ENCODE data around the gene C1QTNF5. TPM values are rescaled to one million over a fixed set of nuclear protein-coding genes. Genes with fewer than 3 reads are reported as not detected.

C1QTNF5 gene
- total RNA-seq, 1 experiment from 2014 or later, result not detected

DNA sequence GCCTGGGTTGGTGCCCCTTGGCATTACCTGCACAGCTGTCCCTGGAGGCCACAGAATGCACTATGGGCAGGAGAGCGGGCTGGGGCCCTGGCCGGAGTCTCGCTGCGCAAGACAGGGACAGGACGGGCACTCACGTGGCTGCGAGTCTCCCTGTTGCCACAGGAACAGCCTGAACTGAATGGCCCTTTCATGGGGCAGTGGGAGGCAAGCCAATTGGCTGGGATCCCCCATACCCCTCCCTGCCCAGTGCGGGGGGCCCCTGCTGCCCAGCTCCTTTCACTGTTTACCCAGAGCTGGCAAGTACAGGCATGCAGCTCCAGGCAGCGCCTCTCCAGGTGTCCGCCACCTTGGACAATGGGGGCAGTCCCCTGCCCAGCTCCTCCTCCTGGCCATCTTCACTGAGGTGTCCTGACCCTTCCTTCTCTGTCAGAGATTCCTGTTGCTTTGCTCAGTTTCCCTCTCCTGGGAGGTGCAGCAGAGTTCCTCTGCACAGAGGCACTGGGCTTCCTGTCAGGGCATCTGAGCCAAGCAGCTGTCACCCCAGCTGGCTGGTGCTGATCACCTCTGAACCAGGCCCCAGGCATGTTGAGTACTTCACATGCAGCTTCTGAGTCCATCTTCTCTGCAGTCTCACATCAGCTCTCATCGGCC lies 35.6 kb upstream of the C1QTNF5 start:
- no peaks in the 10 kb centered on the region for H3K79me2 ChIP-seq (ENCODE audit: insufficient read depth, low read length)
- ChIA-PET POLR2A (no interaction called here), CTCF (interaction anchor here (0.6 to 7.5 kb wide), 5 partner anchors 12 to 50 kb away, joined by 3 to 54 read pairs (median 3); no protein-coding TSS in a partner anchor), RAD21 (ENCODE audit: low non-redundant PET in 1 of 2, low total read pairs in 2 of 2, uncharacterized antibody in 2 of 2, unreplicated experiment in 2 of 2) (no interaction called here)
- no peaks in the 10 kb centered on the region for H4K20me1 ChIP-seq (ENCODE audit: insufficient read depth)
- TF ChIP-seq, protein P1, sequence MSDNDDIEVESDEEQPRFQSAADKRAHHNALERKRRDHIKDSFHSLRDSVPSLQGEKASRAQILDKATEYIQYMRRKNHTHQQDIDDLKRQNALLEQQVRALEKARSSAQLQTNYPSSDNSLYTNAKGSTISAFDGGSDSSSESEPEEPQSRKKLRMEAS (IDR thresholded peaks at IDR 0.05), result no peak
- TF ChIP-seq POLR2A (IDR thresholded peaks at IDR 0.05; ENCODE audit: borderline replicate concordance, extremely low read depth, insufficient read depth, insufficient read length) (no peak), ZFX (IDR thresholded peaks at IDR 0.05) (no peak), POLR2AphosphoS5 (IDR thresholded peaks at IDR 0.05; ENCODE audit: low read depth, low read length) (no peak), CEBPB (IDR thresholded peaks at IDR 0.05; ENCODE audit: low read depth) (no peak), ELF1 (IDR thresholded peaks at IDR 0.05; ENCODE audit: borderline replicate concordance, low read depth) (no peak)
- peaks cover 8 to 33% of the 10 kb centered on the region in 2 experiments; a peak in 2 of 4 replicates for H3K4me1 ChIP-seq (ENCODE audit: control insufficient read depth in 1 of 2, insufficient read depth in 2 of 2, low read length in 2 of 2)
- DNase-seq (ENCODE audit: low read depth, low spot score), result no peak
- H3K9me3 ChIP-seq (ENCODE audit: control insufficient read depth in 1 of 2, insufficient read depth in 1 of 2, low read depth in 1 of 2, low read length in 2 of 2), result no peaks in the 10 kb centered on the region
- H3K36me3 ChIP-seq (ENCODE audit: control insufficient read depth in 1 of 2, insufficient read depth in 2 of 2, low read length in 2 of 2), result no peaks in the 10 kb centered on the region
- H3K4me3 ChIP-seq (replicated peaks in 1 of 2; ENCODE audit: low read depth in 1 of 2, low read length in 2 of 2), result no peak overlapping the region
- no peaks in the 10 kb centered on the region for H3K9me2 ChIP-seq (ENCODE audit: insufficient read depth)
- H3K27me3 ChIP-seq (ENCODE audit: insufficient read depth, low read length), result no peaks in the 10 kb centered on the region
- no TSS peak for BruUV-seq (replicated peaks)
- H3K4me2 ChIP-seq (ENCODE audit: low read length), result no peak overlapping the region
- no peak overlapping the region; the same call in 1 of the 2 replicates for H3K27ac ChIP-seq (ENCODE audit: low read depth, low read length)
- H3K9ac ChIP-seq (ENCODE audit: low read length), result no peak overlapping the region
- no peak overlapping the region for H2AFZ ChIP-seq (ENCODE audit: low read depth, low read length, poor library complexity, severe bottlenecking)
- intact Hi-C loops (cut with micrococcal nuclease), result no loop called here
- no peak for ATAC-seq

DNA sequence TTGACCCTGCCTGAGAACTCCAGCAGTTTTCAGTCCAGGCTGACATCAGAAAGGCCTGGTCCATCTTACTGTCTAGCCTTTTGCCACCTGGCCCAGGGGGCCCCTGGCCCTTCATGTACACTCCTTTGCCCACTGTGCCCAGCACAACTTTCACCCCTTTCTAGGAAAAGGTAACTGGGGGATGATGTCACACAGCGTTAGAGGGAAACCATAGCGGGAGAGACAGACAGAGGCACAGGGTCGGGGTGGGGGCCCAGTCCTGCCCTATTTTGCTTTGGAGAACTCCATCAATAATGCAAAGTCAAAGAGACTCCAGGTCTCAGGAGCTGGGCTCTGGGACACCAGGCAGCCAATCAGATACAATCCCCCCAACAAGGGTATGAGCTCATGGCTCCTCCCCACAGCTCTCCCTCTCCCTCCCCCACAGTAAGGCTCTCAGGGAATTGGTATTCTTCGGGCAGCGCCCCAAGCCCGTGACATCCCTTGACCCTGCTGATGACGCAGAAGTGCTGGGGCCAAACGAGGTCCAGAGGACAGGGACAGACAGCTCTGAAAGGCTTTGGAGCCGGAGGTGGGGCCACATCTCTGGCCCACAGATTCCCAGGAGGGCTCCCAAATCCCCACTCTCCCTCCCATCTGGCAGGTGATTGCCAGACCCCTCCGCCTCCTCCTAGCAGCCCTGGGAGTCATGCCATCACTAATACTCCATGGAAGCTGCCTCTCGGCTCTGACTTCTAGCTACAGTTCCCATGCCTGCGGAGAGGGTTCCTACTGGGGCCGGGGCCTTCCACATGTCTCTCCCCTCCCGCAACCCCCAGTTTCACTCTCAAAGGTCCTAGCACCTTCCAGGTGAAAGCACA lies 34.9 kb upstream of the C1QTNF5 start:
- ChIA-PET POLR2A (no interaction called here), RAD21 (ENCODE audit: low non-redundant PET in 1 of 2, low total read pairs in 2 of 2, uncharacterized antibody in 2 of 2, unreplicated experiment in 2 of 2) (no interaction called here), CTCF (interaction anchor here (0.6 to 7.5 kb wide), 8 partner anchors 11 to 170 kb away, joined by 3 to 54 read pairs (median 7); partner anchors contain the start of gene CBL)
- H3K9ac ChIP-seq (ENCODE audit: low read length), result no peak overlapping the region
- H2AFZ ChIP-seq (ENCODE audit: low read depth, low read length, poor library complexity, severe bottlenecking), result no peak overlapping the region
- H3K4me3 ChIP-seq (replicated peaks in 1 of 2; ENCODE audit: low read depth in 1 of 2, low read length in 2 of 2), result no peak overlapping the region
- H3K9me3 ChIP-seq (ENCODE audit: control insufficient read depth in 1 of 2, insufficient read depth in 1 of 2, low read depth in 1 of 2, low read length in 2 of 2), result no peaks in the 10 kb centered on the region
- no peak overlapping the region; the same call in 1 of the 2 replicates for H3K27ac ChIP-seq (ENCODE audit: low read depth, low read length)
- no peak overlapping the region for H3K4me2 ChIP-seq (ENCODE audit: low read length)
- intact Hi-C loops (cut with micrococcal nuclease), result no loop called here
- no peak for DNase-seq (ENCODE audit: low read depth, low spot score)
- no TSS peak for BruUV-seq (replicated peaks)
- ATAC-seq, result no peak
- no peaks in the 10 kb centered on the region for H3K79me2 ChIP-seq (ENCODE audit: insufficient read depth, low read length)
- no peaks in the 10 kb centered on the region for H4K20me1 ChIP-seq (ENCODE audit: insufficient read depth)
- no peaks in the 10 kb centered on the region for H3K36me3 ChIP-seq (ENCODE audit: control insufficient read depth in 1 of 2, insufficient read depth in 2 of 2, low read length in 2 of 2)
- peaks cover 10 to 33% of the 10 kb centered on the region in 2 experiments; a peak in 2 of 4 replicates for H3K4me1 ChIP-seq (ENCODE audit: control insufficient read depth in 1 of 2, insufficient read depth in 2 of 2, low read length in 2 of 2)
- no peaks in the 10 kb centered on the region for H3K9me2 ChIP-seq (ENCODE audit: insufficient read depth)
- H3K27me3 ChIP-seq (ENCODE audit: insufficient read depth, low read length), result no peaks in the 10 kb centered on the region
- no peak for TF ChIP-seq JUND (IDR thresholded peaks at IDR 0.05)
- TF ChIP-seq CEBPB (IDR thresholded peaks at IDR 0.05; ENCODE audit: low read depth), result no peak
- TF ChIP-seq EZH2 (IDR thresholded peaks at IDR 0.05), result no peak
- TF ChIP-seq EGR1 (IDR thresholded peaks at IDR 0.05; ENCODE audit: low read depth), result no peak
- TF ChIP-seq ZFX (IDR thresholded peaks at IDR 0.05), result no peak
- TF ChIP-seq TCF7L2 (IDR thresholded peaks at IDR 0.05; ENCODE audit: borderline replicate concordance, extremely low read depth, insufficient read depth, insufficient read length), result no peak
- no peak for TF ChIP-seq EZH2phosphoT487 (IDR thresholded peaks at IDR 0.05; ENCODE audit: borderline replicate concordance)
- TF ChIP-seq, protein P2, sequence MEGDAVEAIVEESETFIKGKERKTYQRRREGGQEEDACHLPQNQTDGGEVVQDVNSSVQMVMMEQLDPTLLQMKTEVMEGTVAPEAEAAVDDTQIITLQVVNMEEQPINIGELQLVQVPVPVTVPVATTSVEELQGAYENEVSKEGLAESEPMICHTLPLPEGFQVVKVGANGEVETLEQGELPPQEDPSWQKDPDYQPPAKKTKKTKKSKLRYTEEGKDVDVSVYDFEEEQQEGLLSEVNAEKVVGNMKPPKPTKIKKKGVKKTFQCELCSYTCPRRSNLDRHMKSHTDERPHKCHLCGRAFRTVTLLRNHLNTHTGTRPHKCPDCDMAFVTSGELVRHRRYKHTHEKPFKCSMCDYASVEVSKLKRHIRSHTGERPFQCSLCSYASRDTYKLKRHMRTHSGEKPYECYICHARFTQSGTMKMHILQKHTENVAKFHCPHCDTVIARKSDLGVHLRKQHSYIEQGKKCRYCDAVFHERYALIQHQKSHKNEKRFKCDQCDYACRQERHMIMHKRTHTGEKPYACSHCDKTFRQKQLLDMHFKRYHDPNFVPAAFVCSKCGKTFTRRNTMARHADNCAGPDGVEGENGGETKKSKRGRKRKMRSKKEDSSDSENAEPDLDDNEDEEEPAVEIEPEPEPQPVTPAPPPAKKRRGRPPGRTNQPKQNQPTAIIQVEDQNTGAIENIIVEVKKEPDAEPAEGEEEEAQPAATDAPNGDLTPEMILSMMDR (IDR thresholded peaks at IDR 0.05 in 2 of 3, conservative IDR thresholded peaks at IDR 0.05 in 1 of 3; ENCODE audit: borderline replicate concordance in 1 of 3, insufficient read depth in 1 of 3, low read depth in 2 of 3, low read length in 2 of 3), result no peak
- TF ChIP-seq RAD21 (IDR thresholded peaks at IDR 0.05; ENCODE audit: low read depth), result no peak
